DMS53 (cell line): ENCODE results near the gene LAMA5.

Experiments used
- DNase-seq: peaks from one replicate; lab custom pipeline; 2025; lab: John Stamatoyannopoulos, UW

LAMA5 gene

GRCh38 chr20:62268228-62268900 is 98.7 kb downstream of the LAMA5 start:
- no peak for DNase-seq

GRCh38 chr20:62267543-62267942 is 99.6 kb downstream of the LAMA5 start:
- DNase-seq: no peak

- no peak for DNase-seq
Measured at GRCh38 chr20:62266851-62267250, 100.3 kb downstream of the LAMA5 start.

GRCh38 chr20:62266340-62266739 is 100.8 kb downstream of the LAMA5 start:
- peak; percentile 40 for DNase-seq

- DNase-seq: no peak
Measured at GRCh38 chr20:62265365-62265764, 101.7 kb downstream of the LAMA5 start.

GRCh38 chr20:62263396-62263795 is 103.7 kb downstream of the LAMA5 start:
- DNase-seq: no peak

GRCh38 chr20:62262064-62262463 is 105.0 kb downstream of the LAMA5 start:
- no peak for DNase-seq

GRCh38 chr20:62259294-62259565 is 107.9 kb downstream of the LAMA5 start:
- DNase-seq: no peak
